Nephron (organoid): Measurements from ENCODE around the gene RGS7BP.
A peak's percentile ranks its signal among the peaks of the same experiment; 100 is the strongest.

ENCODE experiments used
- H3K27ac Mint-ChIP-seq, 3 experiments: 2 replicates each; pipeline ENCODE4 v1.8.0; 2020; ENCODE audit warnings: mixed read lengths in 3 of 3, mild to moderate bottlenecking in 2 of 3, moderate library complexity in 1 of 3
- H3K27me3 Mint-ChIP-seq: 2 replicates; pipeline ENCODE4 v1.8.0; 2021; ENCODE audit warnings: low read depth, mild to moderate bottlenecking, moderate library complexity, mixed read lengths
- H3K36me3 Mint-ChIP-seq: 2 replicates; pipeline ENCODE4 v1.8.0; 2020; ENCODE audit warnings: low read depth, mixed read lengths
- H3K4me1 Mint-ChIP-seq: 2 replicates; pipeline ENCODE4 v1.8.0; 2020; ENCODE audit warnings: mixed read lengths
- H3K4me3 Mint-ChIP-seq, 3 experiments: 2 replicates each; pipeline ENCODE4 v1.8.0; 2020; ENCODE audit warnings: mild to moderate bottlenecking in 3 of 3, mixed read lengths in 3 of 3, moderate library complexity in 2 of 3
- H3K9me3 Mint-ChIP-seq: 2 replicates; pipeline ENCODE4 v1.8.0; 2020; ENCODE audit warnings: mixed read lengths
- TF ChIP-seq, protein P1 (sequence below), 3 experiments: fragments of 200-600 bp; sonication (generic); IDR thresholded peaks; one replicate each; pipeline ENCODE4 v1.5.0; 2021; ENCODE audit warnings: antibody characterized with exemption in 3 of 3; ENCODE audit not compliant: unreplicated experiment in 3 of 3

RGS7BP gene

DNA sequence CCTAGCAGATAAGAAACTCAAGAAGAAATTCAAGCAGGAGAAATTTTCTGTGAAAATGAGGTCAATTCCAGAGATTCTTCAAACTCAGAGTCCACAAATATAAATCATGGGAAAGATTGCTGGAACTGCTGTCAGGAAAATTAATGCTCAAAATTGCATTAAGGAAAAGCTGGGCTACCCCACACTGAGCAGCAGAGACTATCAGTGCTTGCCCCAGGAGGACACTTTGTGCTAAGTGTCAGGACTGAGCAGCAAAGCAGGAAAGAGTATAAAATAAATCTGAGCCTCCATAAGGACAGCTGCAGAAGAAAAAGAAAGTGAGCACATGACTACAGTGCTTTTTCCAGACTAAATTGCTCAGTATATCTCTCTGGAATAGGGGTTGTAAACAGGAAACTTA lies 81.6 kb downstream of the RGS7BP start:
- H3K9me3 Mint-ChIP-seq = no peaks in the 10 kb centered on the region

DNA sequence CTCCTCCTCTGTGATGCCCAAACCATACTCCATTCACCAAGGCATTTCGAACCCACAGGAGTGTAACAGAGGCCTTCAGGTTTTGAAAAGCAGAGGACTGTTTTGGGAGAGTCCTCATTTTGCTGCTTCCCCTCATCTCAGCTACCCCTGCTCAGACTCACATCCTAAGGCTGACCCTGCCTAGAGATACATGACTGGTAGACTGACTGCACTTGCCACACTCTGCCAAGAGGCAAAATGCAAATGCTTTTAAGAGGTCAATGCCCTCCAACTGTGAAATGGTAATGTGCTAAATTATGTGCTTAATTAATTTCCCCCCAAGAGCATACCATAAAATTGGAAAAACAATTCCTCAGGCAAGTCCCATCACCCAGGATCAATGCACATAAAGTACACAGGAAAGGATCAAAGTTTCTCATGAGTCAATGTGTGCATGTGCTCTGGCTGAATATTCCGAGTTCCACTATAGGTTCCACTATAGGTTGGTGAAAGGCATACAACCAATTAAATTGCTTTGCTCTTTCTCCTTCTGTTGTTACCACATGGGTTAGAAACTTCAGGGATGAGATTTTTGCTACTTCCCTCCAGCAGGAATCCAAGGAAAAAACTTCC lies 87.0 kb downstream of the RGS7BP start:
- no peaks in the 10 kb centered on the region for H3K36me3 Mint-ChIP-seq
- no peak overlapping the region for H3K27ac Mint-ChIP-seq
- H3K4me1 Mint-ChIP-seq = peaks cover 10% of the 10 kb centered on the region
- no peaks in the 10 kb centered on the region for H3K9me3 Mint-ChIP-seq
- TF ChIP-seq, protein P1, sequence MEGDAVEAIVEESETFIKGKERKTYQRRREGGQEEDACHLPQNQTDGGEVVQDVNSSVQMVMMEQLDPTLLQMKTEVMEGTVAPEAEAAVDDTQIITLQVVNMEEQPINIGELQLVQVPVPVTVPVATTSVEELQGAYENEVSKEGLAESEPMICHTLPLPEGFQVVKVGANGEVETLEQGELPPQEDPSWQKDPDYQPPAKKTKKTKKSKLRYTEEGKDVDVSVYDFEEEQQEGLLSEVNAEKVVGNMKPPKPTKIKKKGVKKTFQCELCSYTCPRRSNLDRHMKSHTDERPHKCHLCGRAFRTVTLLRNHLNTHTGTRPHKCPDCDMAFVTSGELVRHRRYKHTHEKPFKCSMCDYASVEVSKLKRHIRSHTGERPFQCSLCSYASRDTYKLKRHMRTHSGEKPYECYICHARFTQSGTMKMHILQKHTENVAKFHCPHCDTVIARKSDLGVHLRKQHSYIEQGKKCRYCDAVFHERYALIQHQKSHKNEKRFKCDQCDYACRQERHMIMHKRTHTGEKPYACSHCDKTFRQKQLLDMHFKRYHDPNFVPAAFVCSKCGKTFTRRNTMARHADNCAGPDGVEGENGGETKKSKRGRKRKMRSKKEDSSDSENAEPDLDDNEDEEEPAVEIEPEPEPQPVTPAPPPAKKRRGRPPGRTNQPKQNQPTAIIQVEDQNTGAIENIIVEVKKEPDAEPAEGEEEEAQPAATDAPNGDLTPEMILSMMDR (IDR thresholded peaks at IDR 0.05; ENCODE audit: unreplicated experiment in 3 of 3) = no peak
- H3K27me3 Mint-ChIP-seq = no peaks in the 10 kb centered on the region
- no peak overlapping the region for H3K4me3 Mint-ChIP-seq

More for the DNA sequence above, 81.6 kb downstream of the RGS7BP start:
- Mint-ChIP-seq H3K36me3 (no peaks in the 10 kb centered on the region), H3K27ac (peak overlapping the region; percentile 7 to 41 (median 28)), H3K27me3 (peaks cover 3% of the 10 kb centered on the region), H3K4me3 (no peak overlapping the region), H3K4me1 (peaks cover 26% of the 10 kb centered on the region)
- TF ChIP-seq, protein P1 (IDR thresholded peaks at IDR 0.05; ENCODE audit: unreplicated experiment in 3 of 3) = no peak

DNA sequence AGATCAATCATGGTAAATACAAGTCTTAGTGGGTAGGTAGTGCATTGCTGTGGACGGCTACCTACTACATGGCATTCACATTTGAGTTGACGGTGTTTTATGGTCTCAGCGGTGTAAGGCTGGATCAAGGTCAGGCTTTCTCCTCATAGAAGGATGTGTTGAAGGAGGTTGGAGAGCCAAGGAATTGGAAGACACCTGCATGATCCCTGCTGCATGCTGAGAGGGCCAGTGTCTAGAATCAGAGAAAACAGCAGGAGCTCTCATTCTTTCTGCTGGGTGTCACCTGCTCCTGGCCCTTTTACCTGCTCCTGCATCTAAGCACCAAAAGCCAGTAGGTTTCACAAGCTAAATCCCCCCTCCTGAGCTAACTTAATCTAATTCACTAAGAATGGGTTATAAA lies 88.2 kb downstream of the RGS7BP start:
- TF ChIP-seq, protein P1 (IDR thresholded peaks at IDR 0.05; ENCODE audit: unreplicated experiment in 3 of 3) = no peak
- no peaks in the 10 kb centered on the region for H3K36me3 Mint-ChIP-seq
- H3K4me3 Mint-ChIP-seq = no peak overlapping the region
- no peak overlapping the region for H3K27ac Mint-ChIP-seq
- H3K27me3 Mint-ChIP-seq = peaks cover under 1% of the 10 kb centered on the region
- no peaks in the 10 kb centered on the region for H3K9me3 Mint-ChIP-seq
- peaks cover 10% of the 10 kb centered on the region for H3K4me1 Mint-ChIP-seq

DNA sequence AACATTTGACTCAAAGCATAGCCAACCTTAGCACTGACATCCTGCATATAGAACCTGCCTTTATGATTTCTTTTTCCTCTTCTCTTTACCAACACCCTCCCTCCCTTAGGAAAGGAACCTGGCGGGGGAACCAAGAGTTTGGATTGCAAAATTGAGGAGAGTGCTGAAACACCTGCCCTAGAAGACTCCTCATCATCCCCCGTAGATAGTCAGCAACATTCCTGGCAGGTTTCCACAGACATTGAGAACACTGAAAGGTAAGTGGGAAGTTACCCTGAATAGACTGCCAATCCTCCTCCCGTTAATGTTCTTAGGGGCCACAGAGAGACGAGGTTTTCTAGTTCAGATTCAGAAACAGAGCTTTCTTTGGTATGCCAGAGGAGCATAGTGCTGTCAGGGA lies 88.8 kb downstream of the RGS7BP start:
- TF ChIP-seq, protein P1 (IDR thresholded peaks at IDR 0.05; ENCODE audit: unreplicated experiment in 3 of 3) = no peak
- Mint-ChIP-seq H3K36me3 (no peaks in the 10 kb centered on the region), H3K27ac (peak overlapping the region in 1 of 3 experiments; percentile 34), H3K4me3 (no peak overlapping the region), H3K27me3 (peaks cover 4% of the 10 kb centered on the region), H3K4me1 (peaks cover 10% of the 10 kb centered on the region), H3K9me3 (no peaks in the 10 kb centered on the region)

DNA sequence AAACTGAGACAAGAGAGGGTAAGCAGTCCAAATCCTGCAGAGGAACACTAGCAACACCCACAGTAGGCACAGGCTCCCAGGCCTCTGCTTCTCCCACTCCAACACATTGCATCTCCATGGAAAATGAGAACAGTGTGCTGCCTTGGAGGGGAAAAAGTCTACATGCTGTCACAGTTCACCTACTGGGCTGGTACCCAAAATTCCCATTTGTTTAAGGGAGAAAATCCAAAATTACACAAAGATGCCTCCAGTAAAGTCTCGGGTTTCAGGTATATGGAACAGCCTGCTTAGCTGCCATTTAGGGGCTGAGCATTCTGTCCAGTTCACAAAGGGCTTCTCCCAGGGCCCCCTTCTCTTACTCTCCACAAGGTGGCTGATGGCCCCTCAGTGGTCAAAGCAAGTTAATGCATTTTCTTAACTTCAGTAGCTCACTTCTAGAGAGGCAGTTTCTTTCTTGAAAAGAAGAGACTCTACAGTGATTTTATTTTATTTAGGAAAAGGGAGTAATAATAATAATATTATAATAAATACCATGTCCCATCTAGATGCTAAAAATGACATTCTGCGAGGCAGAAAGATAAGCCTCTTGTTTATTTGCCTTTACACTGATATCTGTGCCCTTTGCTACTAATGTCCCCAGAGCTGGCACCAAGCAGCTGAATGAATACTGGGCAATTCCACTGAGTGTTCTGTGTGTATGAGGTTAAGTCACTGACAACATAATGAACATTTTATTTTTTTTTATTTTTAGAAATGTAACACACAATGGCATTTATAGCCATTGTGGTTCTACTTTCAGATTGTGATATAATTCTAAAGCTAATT lies 89.4 kb downstream of the RGS7BP start:
- Mint-ChIP-seq H3K27ac (peak overlapping the region in 1 of 3 experiments; percentile 34), H3K27me3 (peaks cover 4% of the 10 kb centered on the region), H3K36me3 (no peaks in the 10 kb centered on the region)

More for the DNA sequence above, 89.4 kb downstream of the RGS7BP start:
- Mint-ChIP-seq H3K9me3 (no peaks in the 10 kb centered on the region), H3K4me1 (peaks cover 10% of the 10 kb centered on the region), H3K4me3 (no peak overlapping the region)
- TF ChIP-seq, protein P1 (IDR thresholded peaks at IDR 0.05; ENCODE audit: unreplicated experiment in 3 of 3) = peak; percentile 24 to 49 (median 38)
